Body of pancreas (tissue), 4 donors: Measurements from ENCODE around the gene SLC38A3.
"Not testable (repeated sequence)": the region's sequence is repeated elsewhere in the genome, so short reads cannot be mapped to it uniquely, and the experiment has no call there.

ENCODE experiments used
- CTCF ChIP-seq, 7 experiments: fragments of 450-650 bp in 4 of 7; fragments of 200-600 bp in 3 of 7; sonication (generic) in 3 of 7; IDR thresholded peaks; one replicate each; pipeline ENCODE4 v1.5.1; 2016 to 2019; ENCODE audit warnings: antibody characterized with exemption in 7 of 7
- POLR2A ChIP-seq, 3 donors: fragments of 450-650 bp; IDR thresholded peaks; one replicate each; pipeline ENCODE4 v1.6.1; 2016; ENCODE audit warnings: antibody characterized with exemption in 3 of 3, mild to moderate bottlenecking in 2 of 3

- TF ChIP-seq CTCF, POLR2A (IDR thresholded peaks at IDR 0.05): not testable (repeated sequence)
These were observed 39.7 kb downstream of the SLC38A3 start for GRCh38 chr3:50244813-50245212.
